CMK (cell line): ENCODE measurements around the gene LIPM.

Source experiments
- DNase-seq: peaks from one replicate; pipeline ENCODE4 v3.0.0-alpha.2; 2010; ENCODE audit warnings: low read depth

The LIPM gene

DNA sequence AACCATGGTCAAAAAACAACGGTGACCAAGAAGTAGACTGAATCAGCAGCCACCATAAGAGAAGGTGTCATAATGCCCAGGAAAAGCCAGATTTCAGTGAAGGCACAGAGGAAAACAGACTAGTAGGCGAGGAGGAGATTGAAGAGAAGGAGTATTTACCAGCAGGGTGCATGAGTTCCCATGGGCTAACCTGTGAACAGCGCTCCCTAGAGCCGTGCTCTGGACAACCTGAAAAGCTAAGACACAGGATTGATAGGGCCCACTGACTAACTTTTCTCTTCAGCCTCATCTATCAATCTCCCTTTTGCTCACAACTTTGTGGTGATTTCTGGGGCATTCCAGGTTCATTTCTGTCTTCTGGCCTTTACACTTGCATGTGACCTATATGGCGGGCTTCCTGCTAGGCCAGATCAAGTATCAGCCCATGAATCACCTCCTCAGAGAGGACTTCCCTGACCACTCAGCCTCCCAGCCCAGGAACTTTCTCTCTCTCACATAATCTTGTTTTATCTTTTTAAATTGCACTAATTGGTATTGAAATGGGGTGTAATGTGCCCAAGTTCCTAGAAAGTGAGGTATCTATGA is 36.3 kb downstream of the LIPM start:
- no peak for DNase-seq

- DNase-seq, result no peak
These were observed 37.6 kb downstream of the LIPM start for GRCh38 chr10:88840104-88840503.

DNA sequence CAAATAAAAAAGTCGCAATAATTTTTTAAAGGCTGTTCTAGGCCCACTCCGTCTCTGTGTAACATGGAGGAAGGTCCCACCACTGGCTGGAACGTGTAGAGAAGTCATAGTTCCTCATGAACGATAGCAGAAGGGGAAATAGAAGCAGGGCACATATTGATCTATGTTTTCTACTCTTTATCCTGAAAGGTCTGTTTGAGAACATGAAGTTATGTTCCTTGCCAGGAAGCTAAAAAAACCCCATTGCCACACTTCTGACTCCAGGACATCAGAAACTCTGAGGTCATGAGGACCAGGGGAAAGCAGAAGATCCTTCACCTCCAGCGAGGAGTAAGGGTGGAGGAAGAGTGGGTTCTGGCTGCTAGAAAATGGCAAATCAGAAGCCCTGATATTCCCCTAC is 38.4 kb downstream of the LIPM start:
- no peak for DNase-seq

- no peak for DNase-seq
These were observed 39.0 kb downstream of the LIPM start for GRCh38 chr10:88841316-88842111.

- no peak for DNase-seq
These were observed 40.6 kb downstream of the LIPM start for GRCh38 chr10:88843171-88843570.

DNA sequence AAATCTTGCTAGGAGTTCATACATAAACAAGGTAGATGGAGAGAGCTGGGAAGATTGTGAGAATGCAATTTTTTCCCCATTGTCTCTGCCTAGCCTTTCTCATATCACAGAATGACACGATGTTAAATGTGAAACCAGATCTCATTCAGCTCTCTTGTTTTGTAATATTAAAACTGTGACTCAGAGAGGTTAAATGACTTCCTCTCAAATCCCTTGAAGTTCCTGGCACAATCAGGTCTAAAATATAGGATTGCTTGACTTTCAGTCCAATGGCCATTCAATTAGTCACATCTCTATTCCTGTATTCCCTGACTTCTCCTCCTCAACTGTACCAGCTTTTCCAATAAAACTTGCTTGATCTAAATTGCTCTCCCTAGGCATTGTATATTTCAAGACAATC is 46.0 kb downstream of the LIPM start:
- no peak for DNase-seq

- no peak for DNase-seq
These were observed 46.7 kb downstream of the LIPM start for GRCh38 chr10:88849234-88849633.

- no peak for DNase-seq
These were observed 48.2 kb downstream of the LIPM start for GRCh38 chr10:88850712-88851111.

- DNase-seq, result no peak
These were observed 49.2 kb downstream of the LIPM start, which contains the start of gene ANKRD22 for GRCh38 chr10:88851706-88852105. ANKRD22 (minus strand) TSS chr10:88851844; CDS start chr10:88851607, 237 bp downstream.

GRCh38 chr10:88852327-88852726 is 49.8 kb downstream of the LIPM start:
- no peak for DNase-seq

DNA sequence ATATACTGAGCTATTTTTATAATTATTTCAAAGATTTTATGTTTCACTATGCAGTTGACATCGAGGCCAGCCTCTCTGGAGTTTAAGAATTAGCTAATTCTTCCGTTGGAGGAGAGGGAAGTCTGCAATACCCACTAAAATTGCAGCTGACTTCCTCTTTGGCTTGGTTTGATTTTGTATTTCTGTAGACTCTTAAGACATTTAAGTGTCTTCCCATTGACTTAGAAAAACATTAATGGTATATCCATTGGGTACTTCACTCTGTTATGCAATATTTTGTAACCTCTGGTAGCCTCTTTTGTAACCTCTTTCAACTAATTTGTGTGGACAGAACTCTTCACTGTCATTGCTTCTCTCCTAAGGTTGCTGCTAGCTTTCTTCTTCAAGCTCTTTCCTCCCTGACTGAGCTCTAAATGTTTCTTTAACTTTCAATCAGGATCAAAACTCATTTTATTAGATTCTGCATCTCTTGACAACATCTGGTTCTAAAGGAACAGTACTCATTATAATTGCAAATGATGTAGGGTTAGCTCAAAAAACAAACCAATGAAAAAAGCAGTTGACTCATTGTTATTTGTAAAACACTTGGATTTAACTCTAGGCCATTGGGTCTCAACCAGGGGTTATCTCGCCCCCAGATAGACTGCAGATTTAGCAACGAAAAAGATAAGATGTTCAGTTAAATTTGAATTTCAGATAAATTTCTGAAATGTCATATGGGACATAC is 50.8 kb downstream of the LIPM start:
- no peak for DNase-seq

GRCh38 chr10:88854684-88855083 is 52.2 kb downstream of the LIPM start:
- DNase-seq, result no peak

GRCh38 chr10:88857831-88858230 is 55.3 kb downstream of the LIPM start:
- no peak for DNase-seq

DNA sequence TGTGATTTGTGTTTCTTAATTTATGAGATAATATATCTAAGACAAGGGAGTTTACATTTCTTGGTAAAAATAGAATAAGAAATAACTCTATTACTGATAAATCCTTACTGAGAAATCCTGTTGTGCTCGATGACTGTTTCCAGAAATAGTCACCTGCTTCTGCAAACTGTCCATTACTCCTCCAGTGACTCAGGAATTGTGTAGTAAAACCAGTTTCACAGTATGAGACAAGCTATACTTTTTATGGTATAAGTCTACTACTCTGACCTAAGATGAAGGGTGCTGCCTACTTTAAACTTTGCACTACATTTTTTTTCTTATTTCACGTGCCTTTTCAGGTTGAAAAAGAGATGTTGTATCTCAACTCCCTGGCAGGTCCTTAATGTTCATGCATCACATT is 56.0 kb downstream of the LIPM start:
- no peak for DNase-seq

GRCh38 chr10:88861036-88861435 is 58.5 kb downstream of the LIPM start:
- no peak for DNase-seq

- no peak for DNase-seq
These were observed 62.8 kb downstream of the LIPM start for GRCh38 chr10:88865281-88865876.

- no peak for DNase-seq
These were observed 63.9 kb downstream of the LIPM start for GRCh38 chr10:88866454-88866853.

DNA sequence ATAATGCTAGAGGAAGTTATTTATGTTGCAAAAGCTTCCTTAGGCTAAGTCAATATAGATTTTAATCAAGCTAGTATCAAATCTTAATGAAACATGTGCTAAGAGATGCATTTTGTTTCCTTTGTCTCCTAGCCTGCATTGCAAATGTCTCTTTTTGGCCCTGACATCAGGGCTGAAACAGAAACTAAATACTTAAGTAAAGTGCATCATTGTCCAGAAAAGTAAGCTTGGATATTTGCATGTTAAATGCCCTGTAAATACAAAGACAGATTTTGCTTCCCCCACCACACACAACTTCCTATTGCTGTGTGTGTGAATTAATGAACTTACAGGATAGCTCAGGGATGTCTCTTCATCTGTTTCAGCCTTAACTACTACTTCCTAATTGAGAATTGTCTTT is 67.6 kb downstream of the LIPM start:
- no peak for DNase-seq
